A549 (cell line): ENCODE results near the gene MBD3L4.
"Not testable (repeated sequence)": the region's sequence is repeated elsewhere in the genome, so short reads cannot be mapped to it uniquely, and the experiment has no call there.

Experiments used
- BHLHE40 ChIP-seq: IDR thresholded peaks from 2 replicates; pipeline ENCODE4 v1.6.1; 2012; ENCODE audit warnings: low read depth, low read length, inconsistent platforms
- CEBPB ChIP-seq, 2 experiments: fragments of >200 bp in 1 of 2; sonication (Bioruptor Twin) in 1 of 2; formaldehyde crosslinking in 1 of 2; IDR thresholded peaks; 2 replicates each; pipeline ENCODE4 v1.6.1; 2012 to 2016
- EP300 ChIP-seq, 2 experiments: fragments of >200 bp; sonication (Bioruptor Twin); formaldehyde crosslinking; IDR thresholded peaks; 2 replicates in 1 of 2; 3 replicates in 1 of 2; pipeline ENCODE4 v1.6.1; 2016 to 2017
- HOXB5 ChIP-seq: fragments of 250-450 bp; sonication (Bioruptor Pico); IDR thresholded peaks from 2 replicates; pipeline ENCODE4 v1.5.0; 2020; ENCODE audit warnings: mild to moderate bottlenecking, moderate library complexity
- KDM1A ChIP-seq: fragments of 200-600 bp; sonication (generic); IDR thresholded peaks from 2 replicates; pipeline ENCODE4 v1.6.1; 2016; ENCODE audit warnings: low read depth, mild to moderate bottlenecking
- NR3C1 ChIP-seq: fragments of >200 bp; sonication (Bioruptor Twin); formaldehyde crosslinking; IDR thresholded peaks from 3 replicates; pipeline ENCODE4 v1.6.1; 2017
- POLR2A ChIP-seq: IDR thresholded peaks from 2 replicates; pipeline ENCODE4 v1.6.1; 2012; ENCODE audit warnings: mild to moderate bottlenecking, low read length
- RAD21 ChIP-seq, 2 experiments: fragments of >200 bp in 1 of 2; sonication (Bioruptor Twin) in 1 of 2; formaldehyde crosslinking in 1 of 2; IDR thresholded peaks in 1 of 2; conservative IDR thresholded peaks in 1 of 2; 2 replicates in 1 of 2; 3 replicates in 1 of 2; pipeline ENCODE4 v1.6.1; 2012 to 2018; ENCODE audit warnings: inconsistent platforms in 1 of 2
- RARB ChIP-seq: fragments of 250-450 bp; sonication (Bioruptor Pico); IDR thresholded peaks from 2 replicates; pipeline ENCODE4 v1.8.0; 2021; ENCODE audit warnings: mild to moderate bottlenecking, moderate library complexity
- REST ChIP-seq: fragments of 200-600 bp; sonication (generic); IDR thresholded peaks from 2 replicates; pipeline ENCODE4 v1.6.1; 2016; ENCODE audit warnings: antibody characterized with exemption, mild to moderate bottlenecking, moderate library complexity
- TF ChIP-seq, protein P1 (sequence below): fragments of >200 bp; sonication (Bioruptor Twin); formaldehyde crosslinking; IDR thresholded peaks from 3 replicates; pipeline ENCODE4 v1.5.1; 2016
- TF ChIP-seq, protein P2 (sequence below): IDR thresholded peaks from 2 replicates; pipeline ENCODE4 v1.6.1; 2012

- TF ChIP-seq EP300 (IDR thresholded peaks at IDR 0.05); BHLHE40; CEBPB (IDR thresholded peaks at IDR 0.05); POLR2A; KDM1A; NR3C1; RAD21 (conservative IDR thresholded peaks at IDR 0.05 in 1 of 2, IDR thresholded peaks at IDR 0.05 in 1 of 2); HOXB5 (CRISPR knock-in tag); REST; RARB (CRISPR knock-in tag): not testable (repeated sequence)
- TF ChIP-seq, protein P1, sequence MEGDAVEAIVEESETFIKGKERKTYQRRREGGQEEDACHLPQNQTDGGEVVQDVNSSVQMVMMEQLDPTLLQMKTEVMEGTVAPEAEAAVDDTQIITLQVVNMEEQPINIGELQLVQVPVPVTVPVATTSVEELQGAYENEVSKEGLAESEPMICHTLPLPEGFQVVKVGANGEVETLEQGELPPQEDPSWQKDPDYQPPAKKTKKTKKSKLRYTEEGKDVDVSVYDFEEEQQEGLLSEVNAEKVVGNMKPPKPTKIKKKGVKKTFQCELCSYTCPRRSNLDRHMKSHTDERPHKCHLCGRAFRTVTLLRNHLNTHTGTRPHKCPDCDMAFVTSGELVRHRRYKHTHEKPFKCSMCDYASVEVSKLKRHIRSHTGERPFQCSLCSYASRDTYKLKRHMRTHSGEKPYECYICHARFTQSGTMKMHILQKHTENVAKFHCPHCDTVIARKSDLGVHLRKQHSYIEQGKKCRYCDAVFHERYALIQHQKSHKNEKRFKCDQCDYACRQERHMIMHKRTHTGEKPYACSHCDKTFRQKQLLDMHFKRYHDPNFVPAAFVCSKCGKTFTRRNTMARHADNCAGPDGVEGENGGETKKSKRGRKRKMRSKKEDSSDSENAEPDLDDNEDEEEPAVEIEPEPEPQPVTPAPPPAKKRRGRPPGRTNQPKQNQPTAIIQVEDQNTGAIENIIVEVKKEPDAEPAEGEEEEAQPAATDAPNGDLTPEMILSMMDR: not testable (repeated sequence)
- TF ChIP-seq, protein P2, sequence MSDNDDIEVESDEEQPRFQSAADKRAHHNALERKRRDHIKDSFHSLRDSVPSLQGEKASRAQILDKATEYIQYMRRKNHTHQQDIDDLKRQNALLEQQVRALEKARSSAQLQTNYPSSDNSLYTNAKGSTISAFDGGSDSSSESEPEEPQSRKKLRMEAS: not testable (repeated sequence)
Measured at GRCh38 chr19:7041563-7041962, 1.6 kb upstream of the MBD3L4 start.
